ENCODE measurements around the gene ATP9B. TPM values are rescaled to one million over a fixed set of nuclear protein-coding genes. Genes with fewer than 3 reads are reported as not detected.
A peak's percentile ranks its signal among the peaks of the same experiment; 100 is the strongest.

The ATP9B gene
- total RNA-seq, 1 donor, result 29.3 TPM

GRCh38 chr18:79385326-79385707 lies 316.1 kb downstream of the ATP9B start:
- Histone ChIP-seq H4K20me1 (ENCODE audit: insufficient read depth, low read length) (peaks cover 2% of the 10 kb centered on the region), H3K4me2 (ENCODE audit: insufficient read depth, low read length) (no peak overlapping the region), H3K27ac (ENCODE audit: low read depth, low read length) (no peak overlapping the region), H3K79me2 (ENCODE audit: insufficient read depth, low read length) (no peaks in the 10 kb centered on the region), H3K4me3 (ENCODE audit: insufficient read depth, low read length) (no peak overlapping the region), H3K9me3 (ENCODE audit: low read depth, low read length) (no peaks in the 10 kb centered on the region), H3K4me1 (ENCODE audit: insufficient read depth, low read length) (no peaks in the 10 kb centered on the region), H3K36me3 (ENCODE audit: insufficient read depth, low read length) (no peaks in the 10 kb centered on the region), H3K27me3 (ENCODE audit: insufficient read depth, low read length) (peaks cover 36% of the 10 kb centered on the region), H2AFZ (ENCODE audit: low read length) (no peak overlapping the region)
- TF ChIP-seq CTCF (IDR thresholded peaks at IDR 0.05; ENCODE audit: extremely low read depth, low read depth, low read length), result no peak
- peak; percentile 53 for DNase-seq (ENCODE audit: insufficient read length, low spot score, missing footprints)

DNA sequence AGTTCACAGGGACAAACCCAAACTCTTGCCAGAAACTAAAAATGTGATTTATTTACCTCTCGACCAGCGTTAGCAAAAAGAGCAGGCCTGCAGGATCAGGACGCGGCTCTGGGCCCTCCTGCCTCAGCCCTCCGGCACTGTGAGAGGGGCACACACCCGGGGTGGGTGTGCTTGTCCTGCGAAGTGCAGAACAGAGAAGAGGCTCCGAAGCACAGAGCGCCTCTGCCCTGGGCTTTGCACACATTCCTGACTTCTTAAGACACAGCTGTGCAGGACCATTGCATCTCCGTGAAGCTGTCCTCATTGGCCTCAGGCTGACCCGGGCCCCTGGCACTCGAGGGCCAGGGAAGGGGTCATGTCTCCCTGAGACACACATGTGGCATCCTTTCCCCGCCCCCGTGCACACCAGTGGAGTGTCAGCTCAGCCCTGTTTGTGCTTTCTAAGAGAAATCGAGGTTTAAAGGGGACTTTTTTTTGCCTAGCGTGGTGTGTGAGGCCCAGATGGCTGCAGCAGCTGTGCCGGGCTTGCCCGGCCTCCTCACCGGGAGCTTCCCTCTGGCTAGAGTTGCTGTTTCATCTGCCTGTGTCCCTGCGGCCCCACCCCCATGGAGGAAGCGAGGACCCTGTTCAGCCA lies 316.6 kb downstream of the ATP9B start:
- Histone ChIP-seq H3K4me1 (ENCODE audit: insufficient read depth, low read length) (no peaks in the 10 kb centered on the region), H2AFZ (ENCODE audit: low read length) (no peak overlapping the region), H3K27me3 (ENCODE audit: insufficient read depth, low read length) (peaks cover 38% of the 10 kb centered on the region), H3K4me3 (ENCODE audit: insufficient read depth, low read length) (no peak overlapping the region), H3K9me3 (ENCODE audit: low read depth, low read length) (no peaks in the 10 kb centered on the region), H3K36me3 (ENCODE audit: insufficient read depth, low read length) (no peaks in the 10 kb centered on the region), H3K4me2 (ENCODE audit: insufficient read depth, low read length) (no peak overlapping the region), H4K20me1 (ENCODE audit: insufficient read depth, low read length) (peaks cover 2% of the 10 kb centered on the region), H3K79me2 (ENCODE audit: insufficient read depth, low read length) (no peaks in the 10 kb centered on the region), H3K27ac (ENCODE audit: low read depth, low read length) (no peak overlapping the region)
- no peak for TF ChIP-seq CTCF (IDR thresholded peaks at IDR 0.05; ENCODE audit: extremely low read depth, low read depth, low read length)
- DNase-seq (ENCODE audit: insufficient read length, low spot score, missing footprints), result no peak

GRCh38 chr18:79386547-79386946 lies 317.4 kb downstream of the ATP9B start:
- Histone ChIP-seq H3K79me2 (ENCODE audit: insufficient read depth, low read length) (no peaks in the 10 kb centered on the region), H3K36me3 (ENCODE audit: insufficient read depth, low read length) (no peaks in the 10 kb centered on the region), H3K27ac (ENCODE audit: low read depth, low read length) (no peak overlapping the region), H3K4me1 (ENCODE audit: insufficient read depth, low read length) (no peaks in the 10 kb centered on the region), H2AFZ (ENCODE audit: low read length) (no peak overlapping the region), H3K27me3 (ENCODE audit: insufficient read depth, low read length) (peaks cover 41% of the 10 kb centered on the region), H4K20me1 (ENCODE audit: insufficient read depth, low read length) (no peaks in the 10 kb centered on the region), H3K4me3 (ENCODE audit: insufficient read depth, low read length) (no peak overlapping the region), H3K4me2 (ENCODE audit: insufficient read depth, low read length) (no peak overlapping the region), H3K9me3 (ENCODE audit: low read depth, low read length) (no peaks in the 10 kb centered on the region)
- TF ChIP-seq CTCF (IDR thresholded peaks at IDR 0.05; ENCODE audit: extremely low read depth, low read depth, low read length), result no peak
- no peak for DNase-seq (ENCODE audit: insufficient read length, low spot score, missing footprints)

GRCh38 chr18:79387214-79387613 lies 318.0 kb downstream of the ATP9B start:
- Histone ChIP-seq H3K27me3 (ENCODE audit: insufficient read depth, low read length) (peaks cover 46% of the 10 kb centered on the region), H3K4me3 (ENCODE audit: insufficient read depth, low read length) (no peak overlapping the region), H3K4me2 (ENCODE audit: insufficient read depth, low read length) (no peak overlapping the region), H3K4me1 (ENCODE audit: insufficient read depth, low read length) (no peaks in the 10 kb centered on the region), H4K20me1 (ENCODE audit: insufficient read depth, low read length) (no peaks in the 10 kb centered on the region), H2AFZ (ENCODE audit: low read length) (no peak overlapping the region), H3K27ac (ENCODE audit: low read depth, low read length) (no peak overlapping the region), H3K79me2 (ENCODE audit: insufficient read depth, low read length) (no peaks in the 10 kb centered on the region), H3K36me3 (ENCODE audit: insufficient read depth, low read length) (no peaks in the 10 kb centered on the region), H3K9me3 (ENCODE audit: low read depth, low read length) (no peaks in the 10 kb centered on the region)
- DNase-seq (ENCODE audit: insufficient read length, low spot score, missing footprints), result no peak
- TF ChIP-seq CTCF (IDR thresholded peaks at IDR 0.05; ENCODE audit: extremely low read depth, low read depth, low read length), result no peak

Measured in osteoblast (primary cell).